Motor neuron (in vitro differentiated cells): ENCODE results near the gene CPAMD8. TPM values are rescaled to one million over a fixed set of nuclear protein-coding genes. Genes with fewer than 3 reads are reported as not detected.
"Not testable (repeated sequence)": the region's sequence is repeated elsewhere in the genome, so short reads cannot be mapped to it uniquely, and the experiment has no call there.

Source experiments
- ATAC-seq, 8 experiments: fragments of 200-7000 bp; cut with Tn5 transposase; replicated peaks in 6 of 8; 2 replicates each; pipeline ENCODE4 v1.8.0; 2021; ENCODE audit warnings: mild to moderate bottlenecking in 8 of 8, moderate library complexity in 8 of 8
- H3K27ac ChIP-seq, 2 donors: fragments of 250-450 bp; sonication (Bioruptor Pico); 2 replicates each; pipeline ENCODE4 v1.9.0; 2021; ENCODE audit warnings: antibody characterized with exemption in 2 of 2, mild to moderate bottlenecking in 2 of 2, moderate library complexity in 1 of 2
- H3K4me1 ChIP-seq, 2 donors: fragments of 250-450 bp; sonication (Bioruptor Pico); replicated peaks in 1 of 2; 2 replicates each; pipeline ENCODE4 v1.6.1; 2021; ENCODE audit warnings: antibody characterized with exemption in 2 of 2, mild to moderate bottlenecking in 2 of 2, moderate library complexity in 1 of 2
- H3K4me3 ChIP-seq, 5 donors: fragments of 250-450 bp; sonication (Bioruptor Pico); 2 replicates each; pipeline ENCODE4 v1.9.0; 2021; ENCODE audit warnings: antibody characterized with exemption in 5 of 5, mild to moderate bottlenecking in 5 of 5, moderate library complexity in 4 of 5
- WGBS, 10 experiments: fragments of 450-650 bp; shearing (Covaris generic); methylation state at CpG; one replicate each; pipeline ENCODE4 v1.0.0; 2022; 5-methylcytosine and 5-hydroxymethylcytosine counted together
- in situ Hi-C, 9 experiments: fragments of 400-800 bp; cut with MboI; loops; one replicate each; pipeline ENCODE4 v1.15.0; 2021; ENCODE audit warnings: low sequenced_read_pairs in 9 of 9, low pct_unique_long_range_greater_than_20kb in 2 of 9; ENCODE audit not compliant: unreplicated experiment in 9 of 9
- total RNA-seq, 8 experiments: library from RNA; unstranded; fragments of 300-600 nt; gene quantifications; 2 replicates each; pipeline versions ENCODE4 v1.2.3 to v1.2.4, GENCODE V29; 2022

CPAMD8 gene
- total RNA-seq, 8 experiments from 2014 or later = 0.36 to 6.5 (median 3.6) TPM

- Histone ChIP-seq H3K4me1 (no peaks in the 10 kb centered on the region), H3K27ac (no peak overlapping the region), H3K4me3 (no peak overlapping the region)
- peak in 1 of 8 experiments; percentile 32 for ATAC-seq
- WGBS, 10 experiments = 43 to 100% (median 88%) methylated on average over 1 to 4 of the region's 9 CpGs; no CpG with 5 or more reads in 3 of the 10 experiments
- in situ Hi-C loops = no loop called here
Measured at GRCh38 chr19:16952046-16952445, 74.6 kb downstream of the CPAMD8 start.

- Histone ChIP-seq H3K4me3 (no peak overlapping the region), H3K4me1 (no peaks in the 10 kb centered on the region), H3K27ac (no peak overlapping the region)
- WGBS, 10 experiments = 30 to 79% (median 73%) methylated on average over 2 of the region's 6 CpGs; no CpG with 5 or more reads in 7 of the 10 experiments
- ATAC-seq = peak in 5 of 8 experiments; percentile 67 to 99 (median 87)
- in situ Hi-C loops = no loop called here
Measured at GRCh38 chr19:16951529-16951928, 75.1 kb downstream of the CPAMD8 start.

- Histone ChIP-seq H3K4me3 (no peak overlapping the region), H3K27ac (no peak overlapping the region), H3K4me1 (peaks cover 0 to 4% of the 10 kb centered on the region in 2 donors)
- in situ Hi-C loops = no loop called here
- WGBS, 10 experiments = 80 to 100% (median 85%) methylated on average over 1 to 8 of the region's 8 CpGs; no CpG with 5 or more reads in 5 of the 10 experiments
- no peak for ATAC-seq
Measured at GRCh38 chr19:16949496-16950023, 77.0 kb downstream of the CPAMD8 start.

GRCh38 chr19:16946951-16947940 lies 79.4 kb downstream of the CPAMD8 start:
- Histone ChIP-seq H3K4me1 (peaks cover 0 to 4% of the 10 kb centered on the region in 2 donors), H3K4me3 (no peak overlapping the region), H3K27ac (no peak overlapping the region)
- 42 to 100% (median 73%) methylated on average over 1 to 7 of the region's 16 CpGs; no CpG with 5 or more reads in 4 of the 10 experiments for WGBS, 10 experiments
- ATAC-seq = no peak
- in situ Hi-C loops = no loop called here

- WGBS, 10 experiments = 0 to 100% (median 77%) methylated on average over 1 to 5 of the region's 8 CpGs
- in situ Hi-C loops = no loop called here
- ATAC-seq = no peak
Measured at GRCh38 chr19:16945762-16946465, 80.7 kb downstream of the CPAMD8 start.

GRCh38 chr19:16945364-16945714 lies 81.3 kb downstream of the CPAMD8 start:
- WGBS, 10 experiments = 85 to 94% methylated on average over 5 to 8 of the region's 11 CpGs; no CpG with 5 or more reads in 8 of the 10 experiments
- in situ Hi-C loops = no loop called here
- H3K4me3 ChIP-seq = no peak overlapping the region
- no peak for ATAC-seq
- H3K4me1 ChIP-seq = peaks cover 0 to 4% of the 10 kb centered on the region in 2 donors
- H3K27ac ChIP-seq = no peak overlapping the region

More at GRCh38 chr19:16945762-16946465, 80.7 kb downstream of the CPAMD8 start:
- Histone ChIP-seq H3K4me1 (peaks cover 0 to 4% of the 10 kb centered on the region in 2 donors), H3K4me3 (no peak overlapping the region), H3K27ac (no peak overlapping the region)

GRCh38 chr19:16944626-16945363 lies 81.8 kb downstream of the CPAMD8 start:
- no peak overlapping the region for H3K27ac ChIP-seq
- peak in 2 of 8 experiments; percentile 25 for ATAC-seq
- H3K4me3 ChIP-seq = no peak overlapping the region
- in situ Hi-C loops = no loop called here
- peaks cover 0 to 4% of the 10 kb centered on the region in 2 donors for H3K4me1 ChIP-seq
- 17 to 83% (median 80%) methylated on average over 1 to 7 of the region's 14 CpGs; no CpG with 5 or more reads in 4 of the 10 experiments for WGBS, 10 experiments

GRCh38 chr19:16943942-16944625 lies 82.5 kb downstream of the CPAMD8 start:
- peaks cover 0 to 4% of the 10 kb centered on the region in 2 donors for H3K4me1 ChIP-seq
- no peak overlapping the region for H3K4me3 ChIP-seq
- 0 to 88% (median 70%) methylated on average over 1 to 5 of the region's 13 CpGs; no CpG with 5 or more reads in 4 of the 10 experiments for WGBS, 10 experiments
- in situ Hi-C loops = no loop called here
- H3K27ac ChIP-seq = no peak overlapping the region
- no peak for ATAC-seq

- in situ Hi-C loops, H3K27ac ChIP-seq, ATAC-seq, H3K4me1 ChIP-seq, H3K4me3 ChIP-seq: not testable (repeated sequence)
- WGBS, 10 experiments = 40 to 90% (median 80%) methylated on average over 1 to 6 of the region's 7 CpGs; no CpG with 5 or more reads in 1 of the 10 experiments
Measured at GRCh38 chr19:16943090-16943489, 83.5 kb downstream of the CPAMD8 start.

GRCh38 chr19:16942583-16942982 lies 84.0 kb downstream of the CPAMD8 start:
- WGBS, 10 experiments = 13 to 83% (median 50%) methylated on average over 1 to 4 of the region's 6 CpGs; no CpG with 5 or more reads in 1 of the 10 experiments
- Histone ChIP-seq H3K27ac (no peak overlapping the region), H3K4me3 (no peak overlapping the region), H3K4me1 (peaks cover 0 to 4% of the 10 kb centered on the region in 2 donors)
- peak in 1 of 8 experiments; percentile 29 for ATAC-seq
- in situ Hi-C loops = no loop called here

- Histone ChIP-seq H3K4me1 (peaks cover 0 to 4% of the 10 kb centered on the region in 2 donors), H3K4me3 (no peak overlapping the region), H3K27ac (no peak overlapping the region)
- 40 to 100% (median 74%) methylated on average over 1 to 7 of the region's 9 CpGs; no CpG with 5 or more reads in 3 of the 10 experiments for WGBS, 10 experiments
- no peak for ATAC-seq
- in situ Hi-C loops = no loop called here
Measured at GRCh38 chr19:16940626-16941025, 86.0 kb downstream of the CPAMD8 start.

GRCh38 chr19:16940063-16940462 lies 86.5 kb downstream of the CPAMD8 start:
- WGBS, 10 experiments = 72 to 87% (median 85%) methylated on average over 1 to 4 of the region's 7 CpGs; no CpG with 5 or more reads in 6 of the 10 experiments
- in situ Hi-C loops, H3K27ac ChIP-seq, H3K4me3 ChIP-seq, ATAC-seq, H3K4me1 ChIP-seq: not testable (repeated sequence)
